ENCODE data around the gene ASTN2.

Gene ASTN2

DNA sequence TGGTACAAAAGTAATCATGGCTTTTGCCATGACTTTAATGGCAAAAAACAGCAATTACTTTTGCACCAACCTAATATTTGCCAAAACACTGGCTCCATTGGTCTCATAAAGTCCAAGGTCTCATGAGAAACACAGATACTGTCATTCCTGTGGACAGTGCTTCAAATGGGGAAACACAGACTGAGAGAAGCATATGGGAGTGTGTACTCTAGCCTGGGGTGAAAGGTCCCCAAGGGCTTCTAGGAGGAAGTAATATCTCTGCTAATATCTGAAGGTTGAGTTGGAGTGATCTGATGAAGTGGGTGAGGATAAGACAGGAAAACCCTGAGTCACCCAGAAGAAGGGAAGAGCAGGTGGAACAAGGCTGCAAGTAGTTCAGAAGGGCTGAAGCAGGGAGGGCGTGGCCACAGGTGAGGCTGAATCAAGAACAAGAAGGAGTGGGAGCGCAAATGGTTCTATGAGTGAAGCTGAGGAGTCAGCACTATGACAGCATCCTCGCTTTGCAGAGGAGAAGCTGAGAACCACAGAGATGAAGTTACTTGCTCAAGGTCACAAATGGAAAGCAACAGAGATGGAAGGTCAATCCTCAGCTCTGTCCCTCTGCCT, 164.1 kb downstream of the ASTN2 start:
- no peak for DNase-seq (ENCODE audit: low read depth in 2 of 2)

DNA sequence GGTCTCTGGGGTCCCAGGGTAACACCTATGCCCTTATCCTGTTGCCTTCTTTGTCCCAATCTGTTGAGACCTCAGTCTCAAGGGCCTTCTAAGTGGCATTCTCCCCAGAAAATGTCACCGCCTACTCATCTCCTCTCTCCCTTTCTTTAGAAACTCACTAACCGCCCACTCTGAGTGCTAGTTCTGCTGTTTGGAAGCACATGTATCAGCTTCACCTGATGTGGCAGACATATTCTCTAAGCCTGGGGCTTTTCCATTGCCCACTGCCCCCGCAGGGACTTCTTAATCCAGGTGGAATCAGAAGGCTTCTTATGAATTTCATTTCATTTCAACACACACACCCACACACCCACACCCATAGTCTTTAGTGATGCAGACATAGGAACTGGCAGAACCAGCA, 165.1 kb downstream of the ASTN2 start:
- no peak for DNase-seq (ENCODE audit: low read depth in 2 of 2)

DNA sequence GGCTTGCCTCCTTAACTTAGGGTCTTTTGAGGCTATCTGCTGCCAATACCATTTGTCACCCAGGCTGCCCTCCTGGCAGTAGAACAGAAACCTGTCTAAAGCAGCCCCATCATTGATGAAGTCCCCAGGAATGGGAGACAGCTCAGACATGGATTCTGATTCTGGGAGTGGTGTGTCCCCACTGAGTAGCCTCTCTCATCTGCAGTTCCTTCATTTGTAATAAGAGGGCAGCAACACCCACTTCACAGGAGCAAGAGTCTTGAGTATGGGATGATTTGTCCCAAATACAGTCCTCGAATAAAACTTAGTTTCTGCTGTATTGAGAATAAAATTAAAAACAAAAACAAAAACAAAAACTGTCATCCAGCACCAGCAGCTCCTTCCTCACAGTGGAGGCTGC, 167.6 kb downstream of the ASTN2 start:
- no peak for DNase-seq (ENCODE audit: low read depth in 2 of 2)

DNA sequence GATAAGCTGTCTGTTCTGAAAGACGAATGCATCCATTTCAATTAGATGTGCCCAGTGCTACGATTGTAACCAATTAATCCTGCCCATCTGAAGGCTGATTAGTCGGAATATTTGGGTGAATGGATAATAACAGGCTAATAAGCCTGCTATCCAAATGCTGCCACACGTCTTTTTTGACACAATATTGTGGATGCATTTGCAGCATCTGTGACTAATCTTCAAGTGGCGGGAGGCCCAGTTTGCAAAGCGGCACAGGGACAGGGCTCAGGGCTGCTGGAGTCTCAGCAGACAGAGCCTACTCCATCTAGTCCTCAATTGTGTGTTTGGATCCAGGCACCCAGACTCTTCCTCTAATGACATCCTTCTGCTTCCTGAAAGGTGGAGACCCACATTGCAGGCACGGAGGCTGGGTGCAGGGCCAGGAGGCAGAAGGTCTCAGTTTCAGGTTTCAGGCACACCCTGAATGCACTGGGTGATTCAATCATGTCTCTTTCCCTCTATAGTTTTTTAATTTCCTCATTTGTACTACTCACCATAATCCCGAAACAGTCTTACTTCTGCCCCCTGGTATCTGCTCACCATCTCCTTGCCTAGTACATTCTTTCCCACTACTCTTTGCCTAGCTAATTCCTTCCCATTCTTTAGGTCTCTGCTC, 169.6 kb downstream of the ASTN2 start:
- DNase-seq (ENCODE audit: low read depth in 2 of 2): no peak

DNA sequence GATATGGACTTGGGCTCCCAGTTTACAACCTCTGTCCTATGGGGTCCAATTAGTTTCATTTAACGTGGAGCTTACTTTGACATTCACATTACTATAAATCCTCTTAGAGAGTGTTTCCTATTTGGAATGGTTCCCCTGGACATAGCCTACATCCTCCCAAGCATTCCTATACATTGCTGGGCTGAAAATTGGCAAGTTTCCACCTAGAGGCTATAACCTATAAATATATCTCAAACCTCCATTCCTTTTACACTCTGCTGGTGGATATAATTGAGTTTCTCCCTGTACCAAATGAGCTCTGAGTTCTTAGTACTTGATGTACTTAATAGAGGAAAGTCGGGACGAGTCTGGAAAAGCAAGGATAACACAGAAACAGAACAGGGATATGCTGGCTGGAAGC, 172.8 kb downstream of the ASTN2 start:
- DNase-seq (ENCODE audit: low read depth in 2 of 2): no peak

DNA sequence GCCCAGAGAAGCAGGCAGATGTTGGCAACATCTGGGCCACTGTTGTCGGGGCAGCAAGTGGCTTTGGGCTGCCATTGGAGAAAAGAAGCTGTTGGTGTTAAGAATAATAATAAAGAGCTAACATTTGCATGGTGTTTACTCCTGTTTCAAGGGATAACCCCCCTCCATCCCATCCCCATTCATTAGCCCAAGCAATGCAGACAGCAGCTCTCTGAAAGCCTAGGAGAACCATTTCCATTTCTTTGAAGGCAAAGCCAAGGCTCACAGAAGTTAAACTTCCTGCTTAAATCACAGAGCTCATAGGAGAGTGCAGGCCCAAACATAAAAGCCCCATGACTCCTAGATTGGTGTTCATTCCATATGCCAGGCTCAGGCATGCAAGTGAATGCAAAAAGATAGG, 175.4 kb downstream of the ASTN2 start:
- no peak for DNase-seq (ENCODE audit: low read depth in 2 of 2)

DNA sequence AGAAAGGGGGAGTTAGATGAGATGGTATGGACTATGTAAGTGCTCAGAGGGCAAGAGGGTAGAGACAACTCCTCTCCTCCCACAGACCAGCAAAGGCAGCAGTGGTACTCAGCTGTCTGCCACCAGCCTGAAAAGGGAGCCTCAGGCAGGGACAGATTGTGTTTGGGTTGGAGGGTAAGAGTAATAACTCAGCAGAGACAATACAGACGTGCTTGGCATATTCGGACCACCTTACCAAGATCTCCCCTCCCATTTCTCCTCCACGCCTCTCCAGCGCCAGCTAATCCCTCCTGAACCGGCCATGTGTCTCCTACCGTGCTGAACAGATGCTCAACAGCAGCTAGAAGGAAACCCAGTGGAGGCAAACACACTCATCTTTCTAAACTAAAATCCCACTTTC, 180.8 kb downstream of the ASTN2 start:
- DNase-seq (ENCODE audit: low read depth in 2 of 2): no peak

DNA sequence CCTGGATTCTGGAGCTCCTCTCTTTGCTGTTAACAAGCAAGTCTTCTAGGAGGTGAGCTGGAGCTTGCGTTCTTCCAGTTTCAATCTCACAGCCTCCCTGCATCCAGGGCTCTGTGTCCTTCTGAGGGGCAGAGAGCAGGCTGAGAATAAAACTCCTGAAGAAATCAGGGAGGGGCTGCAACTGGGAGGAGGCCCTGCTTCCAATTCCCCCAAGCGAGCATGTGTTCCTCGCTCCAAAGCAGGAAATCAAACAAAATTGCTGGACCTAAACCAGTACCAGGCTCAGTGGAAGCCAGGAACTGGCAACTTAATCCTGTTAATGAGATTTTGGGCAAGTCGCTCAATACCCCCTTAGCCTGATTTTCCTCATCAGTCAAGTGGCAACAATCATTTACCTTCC, 181.8 kb downstream of the ASTN2 start:
- no peak for DNase-seq (ENCODE audit: low read depth in 2 of 2)

DNA sequence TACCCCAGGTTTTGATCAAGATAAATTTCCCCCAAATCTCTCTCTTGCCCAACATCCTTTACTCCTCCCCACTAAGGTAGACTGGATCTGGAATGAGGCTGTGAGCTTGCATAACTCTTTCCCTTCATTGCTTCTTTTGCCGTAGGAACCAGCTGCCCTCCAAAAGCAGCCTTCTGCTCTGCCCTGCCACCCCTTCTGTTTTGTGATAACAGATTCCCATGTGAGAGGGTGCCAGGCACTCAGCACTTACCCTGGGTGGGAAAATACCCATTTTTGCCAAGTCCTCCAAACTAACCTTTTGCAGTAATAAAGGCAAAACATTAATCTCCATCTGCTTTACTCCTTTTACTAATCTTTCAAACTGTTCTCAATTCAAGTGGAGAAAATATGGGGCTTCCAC, 182.6 kb downstream of the ASTN2 start:
- DNase-seq (ENCODE audit: low read depth in 2 of 2): no peak

DNA sequence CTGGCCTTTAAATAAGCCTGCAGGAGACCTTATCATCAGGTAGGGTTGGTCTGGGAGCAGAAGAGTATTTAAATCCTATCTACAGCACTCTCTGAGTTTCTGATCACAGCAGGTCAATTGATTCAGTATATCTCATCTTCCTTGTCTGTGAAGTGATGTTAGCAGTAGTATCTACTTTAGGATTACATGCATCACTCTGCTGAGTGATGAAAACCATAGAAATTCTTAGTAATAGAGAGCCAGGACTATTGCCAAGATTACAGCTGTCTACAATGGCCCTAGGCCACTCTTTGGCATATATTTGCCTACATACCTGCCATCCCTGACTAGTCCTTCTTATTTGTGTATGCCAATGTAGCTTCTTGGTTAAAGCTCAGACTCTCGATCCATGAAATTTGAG, 183.8 kb downstream of the ASTN2 start:
- no peak for DNase-seq (ENCODE audit: low read depth in 2 of 2)

DNA sequence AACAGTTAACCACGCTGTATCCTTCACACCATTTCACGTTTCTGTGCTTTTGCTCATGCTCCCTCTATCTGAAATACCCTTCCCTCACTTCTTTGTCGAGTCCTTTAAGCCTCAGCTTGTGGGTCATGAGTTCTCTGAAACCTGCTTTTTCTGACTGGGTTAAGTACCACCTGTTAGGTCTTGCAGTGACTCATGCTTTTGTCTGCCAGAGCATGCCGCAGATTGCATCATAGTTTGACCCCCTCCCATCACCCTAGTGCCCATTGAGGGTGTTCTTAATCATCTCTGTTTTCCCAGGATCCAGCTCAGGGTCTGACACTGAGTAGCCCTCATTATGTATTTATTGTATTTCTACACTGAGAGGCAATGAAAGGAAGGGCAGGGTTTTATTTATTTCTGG, 190.2 kb downstream of the ASTN2 start:
- no peak for DNase-seq (ENCODE audit: low read depth in 2 of 2)

DNA sequence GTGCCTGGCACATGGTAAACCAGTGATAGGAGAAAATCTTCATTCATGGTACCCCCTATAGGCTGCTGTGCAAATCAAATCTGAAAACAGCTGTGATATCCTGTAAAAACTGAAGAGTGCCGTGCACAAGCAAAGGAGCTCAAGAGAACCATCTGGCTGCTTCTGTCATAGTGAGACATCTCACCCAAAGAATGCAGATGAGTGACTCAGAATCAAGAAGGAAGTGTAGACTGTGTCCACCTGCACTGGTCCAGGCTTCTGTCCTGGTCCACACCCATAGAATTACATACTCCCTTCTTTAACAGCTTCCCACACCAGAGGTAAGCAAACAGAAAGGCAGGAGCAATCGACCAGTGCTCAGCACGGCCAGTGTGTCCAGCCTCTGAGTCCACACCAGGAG, 195.9 kb downstream of the ASTN2 start:
- no peak for DNase-seq (ENCODE audit: low read depth in 2 of 2)

DNA sequence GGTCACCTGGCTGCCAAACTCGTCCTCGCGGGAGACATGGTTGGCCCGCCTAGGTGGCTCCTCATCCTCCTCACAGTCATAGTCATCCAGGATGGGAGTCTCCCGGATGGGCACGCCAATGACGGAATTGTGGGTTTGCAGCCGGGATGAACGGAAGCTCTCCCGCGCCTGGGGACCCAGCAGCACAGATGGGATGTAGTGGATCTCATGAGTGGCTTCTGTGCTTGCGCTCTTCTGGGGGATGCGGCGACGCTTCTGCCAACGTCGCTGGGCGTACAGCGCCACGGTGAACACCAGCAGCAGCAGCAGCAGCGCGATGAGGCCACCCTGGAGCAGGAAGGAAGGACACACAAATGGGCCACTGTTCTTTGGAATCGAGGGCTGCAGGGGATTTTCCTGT, 200.4 kb downstream of the ASTN2 start:
- no peak for DNase-seq (ENCODE audit: low read depth in 2 of 2)

DNA sequence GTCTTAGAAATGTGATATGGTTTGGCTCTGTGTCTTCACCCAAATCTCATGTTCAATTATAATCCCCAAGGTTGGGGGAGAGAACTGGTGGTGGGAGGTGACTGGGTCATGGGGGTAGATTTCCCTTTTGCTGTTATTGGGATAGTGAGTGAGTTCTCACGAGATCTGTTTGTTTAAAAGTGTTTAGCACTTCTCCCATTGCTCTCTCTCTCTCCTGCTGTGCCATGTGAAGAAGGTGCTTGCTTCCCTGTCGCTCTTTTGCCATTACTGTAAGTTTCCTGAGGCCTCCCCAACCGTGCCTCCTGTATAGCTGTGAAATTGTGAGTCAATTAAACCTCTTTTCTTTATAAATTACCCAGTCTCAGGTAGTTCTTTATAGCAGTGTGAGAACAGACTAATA, 203.6 kb downstream of the ASTN2 start:
- no peak for DNase-seq (ENCODE audit: low read depth in 2 of 2)

DNA sequence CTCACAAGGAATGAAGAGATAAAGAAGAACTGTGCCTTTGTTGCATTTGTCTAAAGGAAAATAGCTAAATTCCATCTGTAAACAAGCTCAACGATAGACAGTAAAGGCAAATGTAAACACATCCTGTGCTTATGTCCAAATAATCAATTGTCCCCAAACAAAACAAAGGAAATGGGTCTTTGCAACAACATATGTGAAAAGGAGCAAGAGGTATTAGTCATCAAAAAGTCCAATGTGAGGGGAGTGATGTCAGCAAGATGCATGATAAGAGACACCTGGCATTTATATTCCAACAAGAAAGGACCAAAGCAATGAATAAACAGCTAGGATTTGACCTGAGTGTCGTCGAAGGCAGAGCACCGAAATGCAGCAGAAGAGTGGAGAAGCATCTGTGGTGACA, 209.1 kb downstream of the ASTN2 start:
- DNase-seq (ENCODE audit: low read depth in 2 of 2): no peak

DNA sequence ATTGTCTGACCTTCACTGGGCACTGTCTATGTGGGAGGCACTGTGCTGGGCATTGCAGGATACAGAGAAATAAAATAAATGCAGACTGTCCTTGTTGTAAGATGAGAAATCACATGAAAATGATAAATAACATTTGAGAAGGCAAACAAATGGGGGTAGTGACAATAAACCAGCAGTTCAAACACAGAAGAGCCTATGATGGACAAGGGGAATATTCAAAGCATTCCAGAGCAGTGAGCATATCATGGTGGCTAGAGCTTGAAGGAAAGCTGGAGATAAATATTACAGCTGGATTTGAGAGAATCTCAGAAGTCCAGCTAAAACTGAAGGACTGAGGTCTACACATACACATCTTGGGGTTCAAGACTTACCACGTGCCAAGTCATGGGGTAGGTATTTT, 209.9 kb downstream of the ASTN2 start:
- no peak for DNase-seq (ENCODE audit: low read depth in 2 of 2)

DNA sequence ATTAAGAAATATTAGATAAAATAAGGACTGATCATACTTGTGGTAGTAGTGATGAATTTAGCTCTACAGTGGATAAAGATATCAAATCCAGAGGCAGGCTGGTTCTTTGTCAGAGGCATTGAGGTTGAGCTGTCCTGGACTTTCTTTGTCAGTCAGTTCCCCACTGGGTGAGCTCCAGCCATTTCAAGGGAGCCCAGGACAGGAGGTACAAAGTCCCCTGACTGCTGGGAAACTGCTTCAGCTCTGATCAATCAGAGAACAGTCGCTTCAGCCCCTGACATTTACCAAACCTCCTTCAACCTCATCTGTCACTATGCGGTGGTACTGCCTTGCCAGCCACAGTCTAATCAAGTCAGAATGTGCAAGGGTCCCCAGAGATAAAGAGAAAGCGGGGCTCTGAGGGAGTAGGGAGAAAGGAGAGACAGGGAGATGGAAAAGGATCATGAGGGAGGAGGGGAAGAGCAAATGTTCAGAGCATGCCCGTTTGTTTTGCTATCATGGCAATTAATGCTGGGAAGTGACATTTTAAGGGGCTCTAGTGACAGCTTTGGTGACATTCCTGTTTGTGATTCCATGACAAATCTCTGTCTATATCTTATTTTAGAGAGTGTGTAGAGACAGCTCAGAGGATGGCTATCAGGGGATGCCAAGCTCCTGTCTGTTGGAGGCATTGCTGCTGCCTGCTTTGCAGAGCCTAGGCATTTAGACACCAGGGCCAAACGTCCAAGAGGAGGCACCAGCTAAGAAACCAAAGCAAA, 223.2 kb downstream of the ASTN2 start:
- no peak for DNase-seq (ENCODE audit: low read depth in 2 of 2)

DNA sequence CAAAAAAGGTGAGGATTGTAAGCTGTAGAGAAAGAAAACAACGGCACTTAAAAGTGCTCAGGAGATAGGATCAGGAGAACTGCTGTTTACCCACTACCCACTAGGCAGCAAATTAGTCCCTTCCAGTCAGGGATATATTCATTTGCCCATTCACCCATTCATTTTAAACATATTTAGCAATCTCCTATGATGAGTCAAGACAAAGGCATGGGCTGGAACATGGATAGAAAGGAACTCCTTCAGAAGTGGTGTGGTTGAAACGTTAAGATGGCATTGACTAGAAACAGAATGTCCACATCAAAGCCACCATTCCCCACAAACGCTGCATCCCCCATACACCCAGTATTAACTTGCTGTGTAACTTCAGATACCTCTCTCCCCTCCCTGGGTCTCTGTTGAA, 225.7 kb downstream of the ASTN2 start:
- no peak for DNase-seq (ENCODE audit: low read depth in 2 of 2)

DNA sequence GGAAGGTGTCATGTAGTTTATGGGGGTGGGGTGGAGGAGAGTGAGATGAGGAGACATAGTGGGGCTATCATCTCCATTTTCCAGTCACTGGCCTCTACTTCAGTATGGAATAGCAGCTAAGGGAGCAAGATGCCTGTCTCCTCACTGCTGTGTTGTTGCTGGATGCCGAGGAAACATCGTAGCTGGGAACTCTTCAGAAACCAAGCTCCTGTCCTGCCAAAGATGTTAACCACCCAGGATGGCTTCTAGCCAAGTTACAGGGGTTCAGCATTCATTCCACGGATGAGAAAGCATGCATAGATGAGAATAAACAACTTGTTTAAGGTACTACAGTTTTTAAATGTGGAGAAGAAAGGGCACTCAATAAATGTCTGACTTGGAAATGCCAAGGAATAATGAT, 226.5 kb downstream of the ASTN2 start:
- DNase-seq (ENCODE audit: low read depth in 2 of 2): no peak

DNA sequence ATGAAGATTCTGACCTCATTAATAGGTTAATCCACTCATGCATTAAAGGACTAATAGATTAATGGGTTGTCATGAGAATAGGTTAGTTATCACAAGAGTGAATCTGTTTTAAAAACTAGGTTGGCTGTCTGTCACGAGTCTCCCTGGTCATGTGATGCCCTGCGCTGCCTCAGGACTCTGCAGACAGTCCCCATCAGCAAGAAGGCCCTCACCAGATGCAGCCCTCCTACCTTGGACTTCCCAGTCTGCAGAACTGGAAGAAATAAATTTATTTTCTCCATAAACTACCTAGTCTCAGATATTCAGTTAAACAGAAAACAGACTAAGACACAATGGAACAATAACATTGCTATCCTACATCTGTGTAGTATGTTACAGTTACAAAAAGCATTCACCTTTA, 227.4 kb downstream of the ASTN2 start:
- no peak for DNase-seq (ENCODE audit: low read depth in 2 of 2)

DNA sequence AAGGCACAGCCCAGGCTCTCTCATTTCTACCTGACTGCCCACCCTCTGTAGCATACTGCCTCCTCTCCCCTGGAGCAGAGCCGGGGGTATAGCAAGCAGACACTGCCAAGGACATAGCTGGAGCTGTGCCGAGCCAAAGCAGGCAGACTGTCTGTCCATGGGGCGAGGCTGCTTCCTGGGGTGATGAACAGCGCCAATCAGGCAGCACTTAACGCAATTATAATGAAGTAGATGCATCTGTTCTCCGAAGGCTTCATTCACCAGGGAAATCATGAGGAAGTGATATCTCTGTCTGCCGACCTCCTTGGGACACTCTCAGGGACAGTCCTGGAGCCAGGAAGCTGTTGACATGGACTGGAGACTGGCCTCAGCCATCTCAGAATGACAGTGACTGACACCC, 230.7 kb downstream of the ASTN2 start:
- DNase-seq (ENCODE audit: low read depth in 2 of 2): no peak

DNA sequence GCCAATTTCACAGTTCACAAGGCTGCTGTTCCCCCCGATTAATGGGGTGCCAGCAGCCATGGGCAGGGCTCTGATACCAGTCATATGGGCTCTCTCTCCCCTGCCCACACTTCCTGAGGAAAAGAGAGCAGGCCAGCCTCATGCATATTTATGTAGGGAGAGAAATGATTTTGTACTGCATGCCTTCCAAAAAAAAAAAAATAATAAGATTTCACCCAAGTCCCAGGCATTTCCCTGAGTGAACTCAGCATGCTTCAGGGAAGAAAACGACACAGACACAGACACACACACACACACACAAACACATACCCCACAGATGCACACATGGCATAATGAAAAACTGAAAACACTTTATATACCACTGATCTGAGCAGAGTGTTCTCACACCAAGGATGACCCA, 232.8 kb downstream of the ASTN2 start:
- DNase-seq (ENCODE audit: low read depth in 2 of 2): no peak

DNA sequence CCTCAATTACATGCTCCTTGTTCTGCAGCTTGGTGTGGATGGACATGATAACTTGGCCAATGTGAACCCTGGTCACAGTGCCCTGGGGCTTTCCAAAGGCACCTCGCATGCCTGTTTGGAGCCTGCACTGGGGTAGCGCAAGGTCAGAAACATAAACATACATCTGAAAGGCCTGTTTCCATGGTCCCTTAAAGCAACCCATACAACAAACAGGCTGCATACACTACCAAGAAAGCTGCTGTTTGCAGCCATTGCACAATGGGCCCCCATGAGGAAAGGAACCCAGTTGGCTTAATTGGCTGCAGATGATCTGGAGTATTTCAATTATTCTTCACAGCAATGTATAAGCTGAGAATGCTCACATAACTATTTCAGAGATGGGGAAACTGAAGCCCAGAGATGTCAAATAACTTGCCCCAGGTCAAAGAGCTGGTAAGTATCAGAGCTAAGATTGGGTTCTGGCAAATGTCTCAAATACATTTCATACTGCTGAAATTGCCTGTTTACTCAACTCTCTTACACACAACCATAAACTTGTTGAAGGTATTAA, 233.9 kb downstream of the ASTN2 start:
- DNase-seq (ENCODE audit: low read depth in 2 of 2): no peak
